H9 (cell line): ENCODE results near the gene NUDT3. TPM values are rescaled to one million over a fixed set of nuclear protein-coding genes. Genes with fewer than 3 reads are reported as not detected.

Source experiments
- DNase-seq: peaks from one replicate; pipeline ENCODE4 v3.0.0-alpha.2; 2017
- H2AFZ ChIP-seq: one replicate; pipeline ENCODE4 v1.6.1; 2013; ENCODE audit warnings: mild to moderate bottlenecking, low read length, control low read depth, moderate library complexity
- H2AK5ac ChIP-seq: 2 replicates; pipeline ENCODE4 v1.6.1; 2013; ENCODE audit warnings: low read length, control low read depth, mixed read lengths; ENCODE audit not compliant: insufficient read length
- H2BK120ac ChIP-seq: one replicate; pipeline ENCODE4 v1.6.1; 2013; ENCODE audit warnings: low read depth, mild to moderate bottlenecking, low read length, control low read depth, inconsistent platforms; ENCODE audit not compliant: poor library complexity, severe bottlenecking
- H2BK12ac ChIP-seq: 2 replicates; pipeline ENCODE4 v1.6.1; 2013; ENCODE audit warnings: low read length, control low read depth, mixed read lengths, low read depth; ENCODE audit not compliant: insufficient read length
- H2BK15ac ChIP-seq: 2 replicates; pipeline ENCODE4 v1.6.1; 2013; ENCODE audit warnings: low read depth, low read length, control low read depth
- H2BK20ac ChIP-seq: one replicate; pipeline ENCODE4 v1.6.1; 2013; ENCODE audit warnings: low read depth, mild to moderate bottlenecking, low read length, control low read depth, inconsistent platforms; ENCODE audit not compliant: poor library complexity, severe bottlenecking
- H2BK5ac ChIP-seq: 2 replicates; pipeline ENCODE4 v1.6.1; 2013; ENCODE audit warnings: low read length, control low read depth, mixed read lengths; ENCODE audit not compliant: insufficient read length
- H3K14ac ChIP-seq: 2 replicates; pipeline ENCODE4 v1.6.1; 2013; ENCODE audit warnings: low read length, control low read depth; ENCODE audit not compliant: insufficient read depth
- H3K18ac ChIP-seq: 2 replicates; pipeline ENCODE4 v1.6.1; 2013; ENCODE audit warnings: low read depth, mild to moderate bottlenecking, mixed read lengths, low read length, control low read depth; ENCODE audit not compliant: insufficient read length
- H3K23ac ChIP-seq: 2 replicates; pipeline ENCODE4 v1.6.1; 2013; ENCODE audit warnings: low read length, control low read depth, mixed read lengths, low read depth; ENCODE audit not compliant: insufficient read length
- H3K23me2 ChIP-seq: 2 replicates; pipeline ENCODE4 v1.6.1; 2013; ENCODE audit warnings: low read depth, mild to moderate bottlenecking, mixed read lengths, low read length, control low read depth; ENCODE audit not compliant: insufficient read length, poor library complexity, severe bottlenecking
- H3K27ac ChIP-seq: 2 replicates; pipeline ENCODE4 v1.5.1; 2013; ENCODE audit warnings: low read length, control low read depth, mixed read lengths, low read depth; ENCODE audit not compliant: insufficient read length
- H3K27me3 ChIP-seq: 2 replicates; pipeline ENCODE4 v1.6.1; 2013; ENCODE audit warnings: low read length, control low read depth, inconsistent platforms; ENCODE audit not compliant: insufficient read depth
- H3K4ac ChIP-seq: 2 replicates; pipeline ENCODE4 v1.6.1; 2013; ENCODE audit warnings: low read depth, mild to moderate bottlenecking, control low read depth, inconsistent platforms, low read length, moderate library complexity
- H3K4me1 ChIP-seq: 2 replicates; pipeline ENCODE4 v1.6.1; 2013; ENCODE audit warnings: low read length, control low read depth, inconsistent platforms; ENCODE audit not compliant: insufficient read depth
- H3K4me2 ChIP-seq: 2 replicates; pipeline ENCODE4 v1.6.1; 2013; ENCODE audit warnings: low read length, control low read depth, mixed read lengths; ENCODE audit not compliant: insufficient read length, insufficient read depth
- H3K56ac ChIP-seq: 2 replicates; pipeline ENCODE4 v1.6.1; 2013; ENCODE audit warnings: low read depth, mild to moderate bottlenecking, mixed read lengths, low read length, control low read depth; ENCODE audit not compliant: insufficient read length
- H3K79me1 ChIP-seq: 2 replicates; pipeline ENCODE4 v1.6.1; 2013; ENCODE audit warnings: low read depth, mild to moderate bottlenecking, moderate library complexity, low read length, control low read depth, inconsistent platforms; ENCODE audit not compliant: insufficient read depth, poor library complexity, severe bottlenecking
- H3K79me2 ChIP-seq: 2 replicates; pipeline ENCODE4 v1.6.1; 2013; ENCODE audit warnings: low read length, control low read depth, inconsistent platforms; ENCODE audit not compliant: insufficient read depth
- H3K9ac ChIP-seq: 2 replicates; pipeline ENCODE4 v1.6.1; 2013; ENCODE audit warnings: low read length, control low read depth, mixed read lengths; ENCODE audit not compliant: insufficient read length; ENCODE audit errors: extremely low read depth
- H3K9me3 ChIP-seq: one replicate; pipeline ENCODE4 v1.6.1; 2013; ENCODE audit warnings: low read depth, low read length, inconsistent platforms; ENCODE audit not compliant: control insufficient read depth
- H3T11ph ChIP-seq: one replicate; pipeline ENCODE4 v1.6.1; 2013; ENCODE audit warnings: mild to moderate bottlenecking, low read length, control low read depth, inconsistent platforms
- H4K20me1 ChIP-seq: one replicate; pipeline ENCODE4 v1.6.1; 2013; ENCODE audit not compliant: control insufficient read depth, insufficient read length, insufficient read depth
- H4K5ac ChIP-seq: 2 replicates; pipeline ENCODE4 v1.6.1; 2013; ENCODE audit warnings: low read depth, mild to moderate bottlenecking, mixed read lengths, low read length, control low read depth; ENCODE audit not compliant: insufficient read length
- H4K8ac ChIP-seq: replicated peaks from 2 replicates; pipeline ENCODE4 v1.6.1; 2013; ENCODE audit warnings: low read length, control low read depth, mixed read lengths, low read depth; ENCODE audit not compliant: insufficient read length
- H4K91ac ChIP-seq: 2 replicates; pipeline ENCODE4 v1.6.1; 2013; ENCODE audit warnings: low read depth, mild to moderate bottlenecking, moderate library complexity, mixed read lengths, low read length, control low read depth; ENCODE audit not compliant: insufficient read length
- H3K27ac Mint-ChIP-seq, 3 experiments: 2 replicates in 2 of 3; 3 replicates in 1 of 3; pipeline ENCODE4 v1.8.0; 2020 to 2021; ENCODE audit warnings: mixed read lengths in 3 of 3, mild to moderate bottlenecking in 1 of 3, moderate library complexity in 1 of 3
- H3K27me3 Mint-ChIP-seq: 2 replicates; pipeline ENCODE4 v1.8.0; 2021; ENCODE audit warnings: low read depth, mild to moderate bottlenecking, moderate library complexity, mixed read lengths
- H3K36me3 Mint-ChIP-seq, 3 experiments: 2 replicates in 2 of 3; 3 replicates in 1 of 3; pipeline ENCODE4 v1.8.0; 2020 to 2021; ENCODE audit warnings: low read depth in 3 of 3, mixed read lengths in 3 of 3; ENCODE audit not compliant: insufficient read depth in 1 of 3
- H3K4me1 Mint-ChIP-seq, 2 experiments: 2 replicates each; pipeline ENCODE4 v1.8.0; 2020; ENCODE audit warnings: mixed read lengths in 2 of 2
- H3K4me3 Mint-ChIP-seq, 2 experiments: 2 replicates in 1 of 2; 3 replicates in 1 of 2; pipeline ENCODE4 v1.8.0; 2020 to 2021; ENCODE audit warnings: mild to moderate bottlenecking in 2 of 2, mixed read lengths in 2 of 2, moderate library complexity in 1 of 2
- H3K9me3 Mint-ChIP-seq, 2 experiments: 2 replicates in 1 of 2; 3 replicates in 1 of 2; pipeline ENCODE4 v1.8.0; 2020; ENCODE audit warnings: mild to moderate bottlenecking in 2 of 2, mixed read lengths in 2 of 2, moderate library complexity in 1 of 2
- CTCF ChIP-seq: fragments of 200-600 bp; sonication (generic); conservative IDR thresholded peaks from 3 replicates; pipeline ENCODE4 v1.8.0; 2021; ENCODE audit warnings: antibody characterized with exemption, mild to moderate bottlenecking
- WGBS: extraction: QIAGEN DNeasy Blood & Tissue Kit; methylation state at CpG from one replicate; pipeline ENCODE4 v1.1.7; 2013; ENCODE audit warnings: missing lambda C conversion rate, low lambda C conversion rate, mixed read lengths; ENCODE audit not compliant: insufficient read length; ENCODE audit errors: extremely low coverage; 5-methylcytosine and 5-hydroxymethylcytosine counted together
- total RNA-seq: library from RNA; stranded (reverse); gene quantifications from 2 replicates; pipeline ENCODE4 v1.2.1, GENCODE V29; 2021

NUDT3 gene
- total RNA-seq, 1 experiment from 2014 or later = 23.6 TPM

GRCh38 chr6:34360556-34360955 is 31.9 kb downstream of the NUDT3 start:
- Histone ChIP-seq H4K20me1 (peaks cover 3% of the 10 kb centered on the region), H3K27me3 (no peaks in the 10 kb centered on the region), H2AK5ac (no peak overlapping the region), H3K4me1 (no peaks in the 10 kb centered on the region), H2BK20ac (no peak overlapping the region), H3K4ac (no peak overlapping the region), H2BK5ac (no peak overlapping the region), H3K18ac (no peak overlapping the region), H3K23me2 (no peaks in the 10 kb centered on the region), H3K79me1 (peaks cover 6% of the 10 kb centered on the region), H4K91ac (no peak overlapping the region), H4K5ac (no peak overlapping the region), H3K14ac (no peak overlapping the region), H3K27ac (no peak overlapping the region), H4K8ac (no peak overlapping the region), H2BK12ac (no peak overlapping the region), H3K56ac (no peak overlapping the region), H2AFZ (no peak overlapping the region), H3K79me2 (peaks cover 2% of the 10 kb centered on the region; the same call in 1 of the 2 replicates), H2BK120ac (no peak overlapping the region), H3K4me2 (no peak overlapping the region), H3K23ac (no peak overlapping the region), H2BK15ac (no peak overlapping the region), H3K9me3 (no peaks in the 10 kb centered on the region), H3K9ac (no peak overlapping the region), H3T11ph (no peak overlapping the region)
- no peak for TF ChIP-seq CTCF
- H3K36me3 Mint-ChIP-seq = no peaks in the 10 kb centered on the region; a peak in 1 of 7 replicates
- H3K27me3 Mint-ChIP-seq = peaks cover 2% of the 10 kb centered on the region; the same call in 1 of the 2 replicates
- peaks cover 23 to 28% of the 10 kb centered on the region in 2 experiments for H3K4me1 Mint-ChIP-seq
- no peak for DNase-seq
- no peaks in the 10 kb centered on the region for H3K9me3 Mint-ChIP-seq
- H3K27ac Mint-ChIP-seq = no peak overlapping the region
- no peak overlapping the region for H3K4me3 Mint-ChIP-seq
- WGBS = no CpG with 5 or more reads among the region's 2 CpGs
